ENCODE measurements around the gene ATOX1.
"Not testable (repeated sequence)": the region's sequence is repeated elsewhere in the genome, so short reads cannot be mapped to it uniquely, and the experiment has no call there.

The ATOX1 gene, protein sequence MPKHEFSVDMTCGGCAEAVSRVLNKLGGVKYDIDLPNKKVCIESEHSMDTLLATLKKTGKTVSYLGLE

DNA sequence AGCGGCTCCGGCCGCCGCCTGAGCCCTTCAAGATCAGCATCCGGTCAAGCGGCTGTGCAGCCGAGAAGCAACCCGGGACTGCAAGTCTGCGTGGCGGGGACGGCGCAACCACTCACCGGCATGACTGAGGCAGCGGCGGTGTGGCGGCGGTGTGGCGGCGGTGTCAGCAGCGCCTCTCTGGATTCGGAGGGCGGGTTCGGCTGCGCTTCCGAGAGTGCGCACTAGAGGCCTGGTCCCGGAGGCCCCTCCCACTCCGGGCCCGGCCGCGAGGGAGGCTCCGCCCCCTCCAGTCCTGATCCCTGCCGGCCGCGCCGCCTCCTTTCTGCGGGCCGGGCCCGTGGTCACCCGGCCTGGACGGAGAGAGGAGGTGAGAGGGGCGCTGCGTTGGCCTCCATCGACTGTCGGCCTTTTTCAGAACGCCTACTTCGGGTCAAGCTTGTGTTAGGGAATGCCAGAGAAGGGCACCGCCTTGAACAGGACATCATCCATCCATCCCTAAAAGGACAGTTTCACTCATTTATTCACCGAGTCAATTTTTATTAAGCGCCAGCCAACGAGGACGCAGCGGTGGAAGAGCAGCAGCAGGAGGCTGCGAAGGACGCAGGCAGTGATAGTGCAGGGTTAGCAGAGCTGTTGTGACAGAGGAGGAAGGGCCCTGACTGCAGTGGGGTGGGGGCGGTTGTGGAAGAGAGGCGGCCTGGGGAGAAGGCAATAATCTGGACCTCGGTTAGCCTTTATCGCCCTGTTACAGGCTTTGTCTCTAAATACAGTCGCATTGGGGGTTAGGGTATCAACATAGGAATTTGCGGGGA is at the start of gene ATOX1:
ATOX1 (minus strand) TSS at position 202 of the 812 bp plus-strand sequence; CDS start at position 122, 80 bp downstream.
- peak; percentile 84 to 91 for DNase-seq (ENCODE audit: low read depth in 2 of 2)

DNA sequence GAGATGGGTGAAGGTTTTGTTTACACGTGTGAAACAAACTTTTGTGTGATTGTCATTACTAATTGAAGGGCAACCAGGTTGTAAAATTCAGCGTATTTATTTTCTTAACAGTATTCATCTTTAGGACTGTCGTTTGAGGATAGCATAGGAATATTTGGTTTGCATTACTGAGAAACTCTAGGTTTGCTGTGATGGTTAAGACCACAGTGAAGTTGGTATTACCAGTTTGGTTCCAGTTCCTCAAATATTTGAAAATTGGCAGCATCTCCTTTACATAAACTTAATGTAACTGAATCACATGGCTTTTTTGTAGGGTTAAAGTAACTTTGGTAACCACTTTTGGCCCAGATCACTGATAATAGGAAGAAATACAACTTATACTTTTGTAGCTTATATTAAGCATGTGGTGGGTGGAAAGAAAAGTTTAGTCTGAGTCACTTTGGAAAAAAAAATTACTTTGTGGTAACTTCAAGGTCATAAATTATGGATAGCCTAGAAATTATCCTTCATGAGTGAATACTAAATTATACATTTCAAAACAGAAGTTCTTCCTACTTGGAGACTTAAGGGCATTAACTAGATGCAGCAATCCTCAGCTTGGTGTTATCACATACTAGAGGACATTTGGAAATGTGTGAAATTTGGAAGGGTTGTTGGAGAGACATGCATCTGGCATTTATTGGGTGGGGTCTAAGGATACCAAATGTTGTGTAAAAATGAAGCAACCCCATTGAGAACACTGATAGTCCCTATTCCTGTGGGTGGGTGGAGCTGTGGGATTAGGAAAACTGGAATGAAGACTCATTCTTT is 47.2 kb upstream of the ATOX1 start:
- DNase-seq (ENCODE audit: low read depth in 2 of 2) = no peak

DNA sequence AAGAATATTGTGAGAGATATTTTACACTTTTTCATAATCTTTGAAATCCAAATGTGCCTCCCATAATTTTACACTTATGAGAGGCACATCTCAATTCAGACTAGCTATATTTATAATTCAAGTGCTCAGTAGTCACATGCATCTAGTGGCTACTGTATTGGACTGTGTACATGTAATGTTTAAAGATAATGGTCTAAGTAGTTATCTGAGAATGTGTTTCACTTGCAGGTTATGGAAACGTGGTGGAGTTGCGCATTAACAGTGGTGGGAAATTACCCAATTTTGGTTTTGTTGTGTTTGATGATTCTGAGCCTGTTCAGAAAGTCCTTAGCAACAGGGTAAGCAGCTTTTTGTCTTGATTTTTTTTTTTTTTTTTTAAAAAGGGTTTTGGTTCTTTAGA is 42.1 kb upstream of the ATOX1 start:
- DNase-seq (ENCODE audit: low read depth in 2 of 2) = no peak

DNA sequence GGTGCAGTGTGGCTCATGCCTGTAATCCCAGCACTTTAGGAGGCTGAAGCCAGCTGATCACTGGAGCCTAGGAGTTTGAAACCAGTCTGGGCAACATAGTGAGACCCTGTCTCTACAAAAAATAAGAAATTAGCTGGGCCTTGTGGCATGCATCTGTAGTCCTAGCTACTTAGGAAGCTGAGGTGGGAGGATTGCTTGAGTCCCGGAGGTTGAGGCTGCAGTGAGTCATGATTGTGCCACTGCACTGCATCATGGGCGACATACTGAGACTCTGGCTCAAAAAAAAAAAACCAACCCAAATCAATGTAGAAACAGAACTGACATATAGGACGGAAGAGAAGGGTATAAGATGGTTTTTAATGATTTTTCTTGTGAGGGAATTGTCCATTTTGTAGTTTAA is 41.0 kb upstream of the ATOX1 start:
- DNase-seq (ENCODE audit: low read depth in 2 of 2) = no peak

DNA sequence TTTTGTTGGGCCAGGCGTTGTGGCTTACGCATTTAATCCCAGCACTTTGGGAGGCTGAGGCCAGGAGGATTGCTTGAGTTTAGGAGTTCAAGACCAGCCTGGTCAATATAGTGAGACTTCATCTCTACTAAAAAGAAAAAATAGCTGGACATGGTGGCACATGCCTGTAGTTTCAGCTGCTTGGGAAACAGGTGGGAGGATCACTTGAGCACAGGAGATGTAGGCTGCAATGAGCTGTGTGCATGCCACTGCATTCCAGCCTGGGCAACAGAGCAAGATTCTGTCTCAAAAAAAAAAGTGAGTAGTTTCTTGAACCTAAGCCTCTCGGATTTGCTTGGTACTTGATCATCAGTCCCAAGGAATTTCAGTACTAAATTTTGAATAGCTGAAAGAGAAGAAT is 40.2 kb upstream of the ATOX1 start:
- DNase-seq (ENCODE audit: low read depth in 2 of 2) = no peak

DNA sequence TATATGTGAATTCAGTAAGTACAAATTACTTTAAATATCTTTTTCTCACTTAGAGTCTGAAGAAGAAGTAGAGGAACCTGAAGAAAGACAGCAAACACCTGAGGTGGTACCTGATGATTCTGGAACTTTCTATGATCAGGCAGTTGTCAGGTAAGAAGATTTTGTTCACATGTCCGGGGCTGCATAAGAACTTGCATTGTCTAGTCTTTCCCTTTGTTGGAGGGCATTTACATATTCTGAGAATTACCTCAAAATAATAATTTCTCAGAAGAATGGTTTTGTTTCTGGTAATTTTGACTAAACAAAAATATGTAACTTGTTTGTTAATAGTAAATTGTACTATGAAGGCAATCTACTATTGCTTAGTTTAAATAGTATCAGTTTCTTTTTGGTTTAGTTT is 37.0 kb upstream of the ATOX1 start:
- DNase-seq (ENCODE audit: low read depth in 2 of 2) = no peak

DNA sequence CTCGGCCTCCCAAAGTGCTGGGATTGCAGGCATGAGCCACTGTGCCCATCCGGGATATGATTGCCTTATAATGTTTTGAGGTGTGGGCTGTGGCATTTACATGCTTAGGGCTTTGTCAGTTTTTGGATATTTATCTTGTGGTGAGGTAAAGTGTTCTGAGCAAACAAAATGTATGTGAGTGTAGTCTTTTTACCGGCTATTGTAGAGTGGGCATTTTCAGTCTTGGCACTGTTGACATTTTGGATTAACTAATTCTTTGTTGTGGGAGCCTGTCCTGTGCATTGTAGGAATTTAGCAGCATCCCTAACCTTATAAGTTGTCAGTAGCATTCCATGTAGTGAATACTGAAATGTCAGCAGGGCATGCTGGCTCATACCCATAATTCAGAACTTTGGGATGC is 34.9 kb upstream of the ATOX1 start:
- DNase-seq (ENCODE audit: low read depth in 2 of 2) = no peak

DNA sequence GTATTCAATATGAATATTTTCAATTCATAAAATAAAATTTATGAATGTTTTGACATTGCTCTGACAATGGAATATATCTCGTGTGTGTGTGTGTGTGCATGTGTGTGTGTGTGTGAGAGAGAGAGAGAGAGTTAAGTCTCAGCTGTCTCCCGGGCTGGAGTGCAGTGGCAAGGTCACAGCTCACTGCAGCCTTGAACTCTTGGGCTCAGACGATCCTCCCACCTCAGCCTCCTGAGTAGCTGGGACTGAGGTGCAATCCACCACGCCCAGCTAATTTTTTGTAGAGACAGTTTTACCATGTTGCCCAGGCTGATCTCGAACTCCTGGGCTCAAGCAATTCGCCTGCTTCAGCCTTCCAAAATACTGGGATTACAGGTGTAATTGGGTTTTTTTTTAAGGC is 29.4 kb upstream of the ATOX1 start:
- no peak for DNase-seq (ENCODE audit: low read depth in 2 of 2)

DNA sequence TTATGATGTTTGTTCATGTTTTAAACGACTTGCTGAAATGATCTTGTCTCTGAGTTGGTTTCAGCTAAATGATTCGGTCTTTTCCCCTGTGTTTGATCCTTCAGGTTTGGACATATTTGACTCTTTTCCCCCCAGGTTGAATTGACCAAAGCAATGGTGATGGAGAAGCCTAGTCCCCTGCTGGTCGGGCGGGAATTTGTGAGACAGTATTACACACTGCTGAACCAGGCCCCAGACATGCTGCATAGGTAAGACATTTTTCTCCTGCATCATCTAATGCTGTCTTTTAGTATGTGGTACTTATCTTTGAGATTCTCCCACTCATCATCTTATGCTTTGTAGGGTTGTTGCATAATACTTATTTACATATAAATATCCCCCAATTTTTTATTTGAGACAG is 28.0 kb upstream of the ATOX1 start:
- DNase-seq (ENCODE audit: low read depth in 2 of 2) = no peak

DNA sequence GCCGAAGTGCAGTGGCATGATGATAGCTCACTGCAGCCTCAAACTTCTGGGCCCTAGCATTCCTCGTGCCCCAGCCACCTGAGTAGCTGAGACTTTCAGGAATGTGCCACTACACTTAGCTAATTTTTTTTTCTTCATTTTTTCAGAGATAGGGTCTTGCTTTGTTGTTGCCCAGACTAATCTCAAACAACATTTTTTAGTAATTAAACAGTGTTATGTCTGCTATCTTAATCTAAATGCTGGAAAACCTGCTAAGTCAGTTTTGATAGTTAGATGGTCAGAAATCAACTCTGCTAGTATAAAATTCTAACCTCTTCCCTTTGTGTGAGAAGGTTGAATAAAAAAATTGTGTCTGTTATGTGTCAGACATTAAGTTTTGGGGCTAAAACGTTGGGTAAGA is 25.7 kb upstream of the ATOX1 start:
- no peak for DNase-seq (ENCODE audit: low read depth in 2 of 2)

DNA sequence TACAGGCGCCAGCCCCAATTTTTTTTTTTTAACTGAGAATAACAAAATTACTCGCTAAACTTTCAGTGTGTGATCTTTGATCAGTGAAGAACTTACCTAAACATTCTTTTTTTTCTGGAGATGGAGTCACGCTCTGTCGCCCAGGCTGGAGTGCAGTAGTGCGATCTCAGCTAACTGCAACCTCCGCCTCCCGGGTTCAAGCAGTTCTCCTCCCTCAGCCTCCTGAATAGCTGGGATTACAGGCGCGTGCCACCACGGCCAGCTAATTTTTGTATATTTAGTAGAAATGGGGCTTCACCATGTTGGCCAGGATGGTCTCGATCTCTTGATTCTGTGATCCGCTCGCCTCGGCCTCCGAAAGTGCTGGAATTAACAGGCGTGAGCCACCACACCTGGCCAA is 25.2 kb upstream of the ATOX1 start:
- DNase-seq (ENCODE audit: low read depth in 2 of 2) = not testable (repeated sequence)

DNA sequence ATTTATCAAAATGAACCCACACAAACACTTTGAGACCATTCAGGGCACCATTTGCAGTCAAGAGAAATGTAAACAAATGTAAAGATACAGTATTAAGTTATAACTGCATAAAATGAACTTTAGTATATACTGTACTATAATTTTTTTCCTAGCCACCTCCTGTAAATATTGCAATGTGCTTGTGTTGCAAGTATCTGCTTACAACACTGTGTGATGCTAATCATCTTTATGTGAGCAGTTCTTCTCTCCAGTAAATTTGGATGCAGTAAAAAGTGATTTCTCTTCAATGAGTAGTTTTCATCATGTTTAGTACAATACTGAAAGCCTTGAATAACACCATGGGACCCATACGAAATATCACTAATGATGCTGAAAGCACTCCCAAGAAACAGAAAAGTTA is 22.8 kb upstream of the ATOX1 start:
- no peak for DNase-seq (ENCODE audit: low read depth in 2 of 2)

DNA sequence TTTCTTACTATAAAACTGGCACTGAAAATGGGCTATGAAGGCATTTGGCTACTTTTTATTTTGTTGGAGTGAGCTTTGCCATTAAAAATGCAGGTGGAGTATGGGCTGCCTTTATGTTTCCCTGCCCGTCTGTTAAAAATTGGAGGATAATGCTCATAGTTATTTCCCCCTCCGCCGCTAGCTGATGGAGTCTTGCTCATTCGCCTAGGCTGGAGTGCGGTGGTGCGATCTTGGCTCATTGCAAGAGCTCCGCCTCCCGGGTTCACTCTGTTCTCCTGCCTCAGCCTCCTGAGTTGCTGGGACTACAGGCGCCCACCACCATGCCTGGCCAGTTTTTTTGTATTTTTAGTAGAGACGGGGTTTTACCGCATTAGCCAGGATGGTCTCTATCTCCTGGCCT is 21.9 kb upstream of the ATOX1 start:
- no peak for DNase-seq (ENCODE audit: low read depth in 2 of 2)

DNA sequence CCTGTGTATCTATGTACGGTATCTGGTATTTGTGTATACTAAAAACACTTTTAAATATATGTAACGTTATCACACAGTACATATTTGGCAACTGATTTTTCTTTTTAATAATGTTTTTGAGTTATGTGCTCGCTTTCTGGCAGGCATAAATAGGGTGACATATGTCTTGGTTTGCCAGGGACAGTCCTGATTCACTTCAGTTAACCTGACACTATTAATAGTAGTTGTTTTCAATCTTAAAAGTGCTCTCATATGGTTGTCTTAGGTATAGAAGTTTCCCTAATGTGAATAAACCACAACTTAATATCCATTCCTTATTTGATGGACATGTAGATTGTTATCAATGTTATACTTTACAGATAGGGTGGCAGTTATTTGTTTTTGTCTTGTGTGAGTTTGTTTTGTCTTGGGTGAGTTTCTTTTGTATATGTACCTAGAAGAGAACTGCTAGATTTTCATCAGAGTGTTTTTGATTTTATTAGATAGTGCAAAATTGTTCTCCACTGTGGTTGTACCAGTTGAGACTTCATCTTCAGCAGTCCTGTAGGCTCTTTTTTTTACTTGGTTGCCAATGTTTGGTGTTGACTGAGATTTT is 21.2 kb upstream of the ATOX1 start:
- DNase-seq (ENCODE audit: low read depth in 2 of 2) = no peak

DNA sequence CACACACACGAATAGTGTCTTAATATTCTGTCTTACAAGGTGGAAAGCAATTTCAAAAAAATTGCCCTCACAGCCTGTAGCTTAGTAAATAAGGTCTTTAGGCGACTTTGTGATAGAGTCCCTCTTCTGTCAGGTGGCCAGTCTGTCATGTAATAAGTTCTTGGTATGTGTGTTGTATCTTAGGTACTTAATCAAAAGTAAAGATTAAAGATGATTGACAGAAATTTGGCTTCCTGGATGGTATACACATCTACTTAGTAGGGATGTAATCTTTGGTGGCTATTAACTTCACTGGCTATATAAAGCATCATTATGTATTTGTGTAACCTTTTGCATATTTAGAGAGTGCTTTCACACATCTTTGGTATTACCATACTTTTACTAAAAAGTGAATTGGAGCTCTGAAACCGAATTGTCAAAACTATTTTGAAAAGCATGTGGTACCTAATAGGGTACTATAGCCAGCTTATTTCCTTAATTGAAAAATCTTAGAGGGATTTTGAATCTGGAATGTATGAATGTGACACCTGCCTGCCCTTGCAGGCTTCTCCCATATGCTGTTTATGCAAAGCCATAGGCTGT is 16.7 kb upstream of the ATOX1 start:
- no peak for DNase-seq (ENCODE audit: low read depth in 2 of 2)

DNA sequence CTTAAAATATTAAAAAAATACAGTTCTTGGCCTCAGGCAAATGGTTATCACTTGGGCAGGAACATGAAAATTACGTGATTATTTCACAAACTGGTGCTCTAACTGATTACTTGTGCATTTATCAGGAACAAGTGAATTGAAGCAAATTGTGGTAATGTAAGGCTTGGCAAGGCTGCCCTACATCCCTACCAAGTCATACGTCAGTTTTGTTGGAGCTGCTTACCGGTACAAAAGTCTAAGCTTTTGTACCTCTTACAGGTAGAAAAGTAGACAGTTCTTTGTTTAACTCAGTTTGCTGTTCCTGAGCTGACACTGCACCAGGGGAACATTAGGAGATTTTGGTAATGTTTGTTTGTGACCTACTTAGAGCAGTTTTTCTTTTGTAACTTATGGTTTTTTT is 15.5 kb upstream of the ATOX1 start:
- no peak for DNase-seq (ENCODE audit: low read depth in 2 of 2)

DNA sequence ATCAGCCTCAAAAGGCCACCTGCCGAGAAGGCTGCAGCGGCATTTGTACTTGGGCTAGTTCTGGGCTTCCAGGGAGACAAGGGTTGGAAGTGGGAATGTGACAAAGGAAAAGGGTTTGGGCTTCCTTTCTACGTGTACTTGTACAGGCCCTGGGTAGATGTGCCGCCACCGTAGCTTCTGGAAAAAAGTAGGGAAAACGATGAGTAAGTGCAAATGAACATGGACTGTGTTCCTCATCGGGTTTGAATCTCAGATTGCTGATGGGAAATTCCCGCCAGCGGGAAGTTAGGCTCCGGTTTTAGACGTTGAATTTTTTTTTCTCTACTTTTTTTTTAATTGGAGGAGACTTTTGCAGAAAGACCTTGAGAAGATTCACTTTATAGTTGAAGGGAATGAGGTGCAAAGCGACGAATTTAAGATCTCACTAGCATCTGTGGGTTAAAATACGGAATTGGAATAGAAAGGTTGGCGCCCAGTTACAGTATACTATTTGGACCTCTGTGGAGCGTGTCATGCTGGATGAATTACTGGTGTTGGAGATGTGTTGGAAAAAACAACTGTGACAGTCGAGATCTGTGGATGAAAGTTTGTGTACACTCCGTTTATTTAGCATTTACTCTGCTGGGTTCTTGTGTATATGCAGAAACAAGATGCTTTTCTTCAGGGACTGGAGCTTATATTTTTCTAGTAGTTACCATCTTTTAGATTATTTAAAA is 14.6 kb upstream of the ATOX1 start:
- no peak for DNase-seq (ENCODE audit: low read depth in 2 of 2)

DNA sequence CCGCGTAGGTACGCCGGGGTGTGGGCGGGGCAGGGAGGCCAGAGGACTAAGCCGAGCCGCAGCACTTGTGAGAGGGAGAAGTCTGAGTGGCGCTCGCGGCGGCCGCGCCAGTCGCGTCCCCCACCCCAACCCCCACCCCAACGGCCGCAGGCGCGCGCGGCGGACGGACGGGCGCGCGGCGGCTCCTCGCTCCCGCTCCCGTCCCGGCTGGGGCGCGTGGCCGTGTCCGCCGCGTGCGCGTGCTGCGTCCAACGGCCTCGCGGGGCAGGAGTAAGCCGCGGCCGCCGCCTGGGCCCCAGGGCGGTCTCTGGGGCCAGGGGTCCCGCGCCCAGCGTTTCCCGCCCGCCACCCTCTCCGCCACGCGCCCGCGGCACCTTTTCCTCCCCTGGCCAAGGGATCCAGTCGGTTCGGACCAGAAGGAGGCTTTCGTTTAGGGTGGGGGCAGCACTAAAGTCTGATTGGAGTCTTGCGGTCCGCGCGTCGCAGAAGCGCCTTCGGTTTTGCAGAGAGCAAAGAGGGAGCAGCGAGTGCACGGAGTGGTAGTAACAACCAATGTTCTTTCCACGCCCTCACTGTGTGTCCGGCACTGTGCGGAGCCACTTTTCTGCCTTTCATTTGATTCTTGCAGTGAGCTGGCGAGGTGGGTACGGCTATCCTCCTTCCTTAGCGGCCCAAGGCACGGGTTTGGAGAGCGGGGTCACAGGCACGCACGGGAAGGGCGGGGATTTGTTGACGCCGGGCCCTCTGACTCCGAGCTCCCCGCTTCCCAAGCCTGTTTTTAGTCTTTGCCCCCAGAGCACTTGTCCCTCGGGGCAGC is 13.8 kb upstream of the ATOX1 start:
- DNase-seq (ENCODE audit: low read depth in 2 of 2) = peak; percentile 26 to 81

DNA sequence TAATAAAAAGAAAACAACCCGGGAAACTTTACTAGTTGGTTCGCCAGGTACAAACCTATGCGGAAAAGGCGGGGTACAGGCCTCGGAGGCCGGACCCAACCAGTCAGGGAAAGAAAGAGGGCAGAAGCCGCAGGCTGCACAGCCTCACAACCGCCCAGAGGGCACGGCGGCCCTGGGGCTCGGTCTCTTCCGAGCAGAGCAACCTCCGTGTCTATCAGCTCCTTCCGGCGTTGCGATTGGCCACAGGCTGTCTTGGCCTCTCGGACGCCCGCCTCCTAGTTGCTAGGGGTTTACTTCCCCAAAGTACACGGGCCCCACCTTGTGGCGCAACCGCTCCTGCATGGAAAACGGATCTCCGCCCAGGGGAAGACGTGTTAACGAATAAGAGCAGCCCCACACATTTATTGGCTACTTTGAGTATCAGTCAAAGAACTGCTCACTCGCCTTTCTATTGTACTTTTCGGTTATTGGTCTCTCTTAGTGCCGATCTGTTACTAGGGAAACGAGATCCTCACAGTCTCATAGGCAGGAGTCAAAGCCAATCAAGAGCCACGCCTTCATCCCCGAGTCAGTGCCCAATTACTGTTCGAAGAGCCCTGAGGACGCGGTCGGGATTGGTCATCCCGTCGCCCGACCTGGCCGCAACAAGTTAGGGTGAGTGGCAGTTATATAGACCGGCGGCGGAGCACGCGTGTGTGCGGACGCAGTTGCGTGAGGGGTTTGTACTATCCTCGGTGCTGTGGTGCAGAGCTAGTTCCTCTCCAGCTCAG is 13.0 kb upstream of the ATOX1 start, which contains the start of gene G3BP1:
G3BP1 (plus strand) TSS at position 696 of the 770 bp plus-strand sequence. CDS start 14,667 bp downstream, outside the sequence.
- peak; percentile 97 to 98 for DNase-seq (ENCODE audit: low read depth in 2 of 2)

Measured in stimulated activated CD8-positive, alpha-beta memory T cell treated with anti-CD3 and anti-CD28 coated beads, Interleukin-2, amount 100 ng/mL, for 48 hours (primary cell).